Inflammatory macrophage treated with lipopolysaccharide for 1 hour (primary cell): ENCODE measurements around the gene CELF4.
A peak's percentile ranks its signal among the peaks of the same experiment; 100 is the strongest.

Experiments used
- DNase-seq, 2 donors: peaks; one replicate each; pipeline ENCODE4 v3.0.0-alpha.2; 2020 to 2022

The CELF4 gene

GRCh38 chr18:37545461-37546271 lies 19.9 kb downstream of the CELF4 start:
- DNase-seq: no peak

GRCh38 chr18:37544713-37545112 lies 20.9 kb downstream of the CELF4 start:
- no peak for DNase-seq

- DNase-seq: no peak
Measured at GRCh38 chr18:37544217-37544616, 21.4 kb downstream of the CELF4 start.

- no peak for DNase-seq
Measured at GRCh38 chr18:37543321-37543720, 22.3 kb downstream of the CELF4 start.

DNA sequence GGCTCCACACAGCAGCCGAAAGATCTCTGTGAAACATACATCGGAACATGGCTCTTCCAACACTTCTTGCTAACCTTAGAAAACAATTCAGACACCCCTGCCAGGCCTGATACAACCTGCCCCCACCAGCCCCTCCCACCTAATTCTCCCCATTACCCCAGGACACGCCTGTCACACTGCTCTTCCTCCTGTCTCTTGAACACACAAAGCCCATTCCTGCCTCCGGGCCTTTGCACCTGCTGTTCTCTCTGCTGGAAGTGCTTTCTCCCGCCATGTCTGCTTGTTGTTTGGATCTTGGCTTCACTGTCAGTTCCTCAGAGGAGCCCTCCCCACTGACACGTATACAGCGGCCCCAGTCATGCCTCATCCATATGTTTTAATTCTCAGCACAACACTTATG lies 24.1 kb downstream of the CELF4 start:
- no peak for DNase-seq

DNA sequence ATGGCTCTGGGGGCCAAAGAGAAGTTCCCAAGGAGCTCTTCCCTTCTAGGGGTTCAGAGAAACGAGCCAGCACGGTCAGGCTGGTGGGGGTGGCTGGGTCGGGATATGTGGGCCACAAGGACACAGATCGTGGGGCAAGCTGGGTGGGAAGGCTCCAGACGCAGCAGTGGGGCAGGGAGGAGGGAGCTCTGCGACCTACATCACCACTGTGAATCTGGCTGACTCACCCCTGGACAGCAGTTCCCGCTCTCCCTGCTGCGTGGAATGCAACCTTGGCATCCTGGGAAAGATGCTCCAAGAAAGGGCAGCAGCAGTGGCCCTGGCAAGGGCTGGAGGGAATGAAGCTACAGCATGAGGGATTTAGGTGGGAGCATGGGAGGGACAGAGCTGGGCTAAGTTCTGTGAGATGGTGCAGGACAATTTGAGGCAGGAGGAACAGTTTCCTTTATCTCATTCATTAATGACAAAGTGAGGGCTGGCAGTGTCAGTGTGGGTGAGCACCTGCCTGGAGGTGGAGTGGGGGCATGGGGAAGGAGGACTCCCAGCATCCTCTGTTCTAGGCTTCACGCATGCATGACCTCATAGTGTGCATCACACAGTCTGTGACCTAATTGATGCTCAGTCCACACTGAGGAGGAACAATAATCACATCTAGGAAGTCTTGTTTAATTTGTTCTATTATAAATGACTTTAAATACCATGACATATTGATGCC lies 25.0 kb downstream of the CELF4 start:
- DNase-seq: no peak

DNA sequence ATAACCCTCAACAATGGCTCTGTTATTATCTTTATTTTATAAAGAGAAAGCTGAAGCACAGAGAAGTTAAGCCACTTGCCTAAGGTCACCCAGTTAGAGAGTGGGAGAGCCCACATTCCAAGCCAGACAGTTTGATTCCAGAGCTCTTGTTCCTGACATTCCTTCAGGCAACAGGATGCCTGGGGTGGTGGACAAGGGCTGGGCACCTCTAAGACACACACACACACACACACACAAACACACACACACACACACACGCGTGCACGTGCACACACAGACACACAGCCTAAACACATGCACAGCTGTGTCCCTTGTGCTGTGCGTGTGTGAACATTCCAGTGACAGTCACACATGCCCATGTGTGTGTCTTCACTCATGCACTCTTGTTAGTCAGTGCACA lies 26.4 kb downstream of the CELF4 start:
- DNase-seq: no peak

GRCh38 chr18:37538526-37539205 lies 26.9 kb downstream of the CELF4 start:
- no peak for DNase-seq

- peak; percentile 28 to 65 for DNase-seq
Measured at GRCh38 chr18:37537868-37538525, 27.6 kb downstream of the CELF4 start.

DNA sequence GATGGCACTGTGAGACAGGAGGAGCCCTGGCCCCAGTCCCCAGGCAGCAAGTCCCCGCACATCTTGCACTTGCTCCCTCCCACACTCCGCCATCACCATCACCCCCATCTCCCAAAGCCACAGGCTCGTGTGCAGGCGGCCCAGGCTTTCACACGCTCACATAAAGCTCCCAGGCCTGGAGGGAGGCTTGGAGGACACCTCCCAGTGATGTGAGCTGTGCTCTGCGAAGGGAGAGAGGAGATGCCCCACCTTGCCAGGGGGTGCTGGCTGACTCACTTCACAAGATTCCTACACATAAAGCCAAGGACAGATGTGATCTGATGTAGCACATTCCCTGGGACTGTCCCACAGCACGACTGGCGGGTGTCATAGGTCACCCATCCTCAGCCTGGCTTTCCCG lies 28.9 kb downstream of the CELF4 start:
- DNase-seq: no peak

- no peak for DNase-seq
Measured at GRCh38 chr18:37535968-37536367, 29.6 kb downstream of the CELF4 start.

DNA sequence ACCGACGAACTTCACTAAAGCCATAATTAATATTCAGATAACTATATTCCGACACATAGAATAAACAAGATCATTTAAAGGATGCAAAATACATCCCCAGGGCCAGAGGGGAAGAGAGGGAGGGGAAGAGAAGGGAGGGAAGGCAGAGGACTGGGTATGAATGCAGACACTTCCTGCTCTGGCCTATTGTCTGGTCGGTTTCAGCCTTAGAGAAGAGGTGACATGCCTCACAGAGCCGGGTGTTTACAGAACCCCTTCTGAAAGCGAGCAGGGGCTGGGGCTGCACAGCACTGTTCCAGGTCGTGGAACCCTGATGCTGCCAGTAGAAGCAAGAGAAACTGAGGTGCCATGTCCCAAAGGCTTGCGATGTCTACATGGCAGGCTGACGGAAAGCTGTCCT lies 31.0 kb downstream of the CELF4 start:
- no peak for DNase-seq

DNA sequence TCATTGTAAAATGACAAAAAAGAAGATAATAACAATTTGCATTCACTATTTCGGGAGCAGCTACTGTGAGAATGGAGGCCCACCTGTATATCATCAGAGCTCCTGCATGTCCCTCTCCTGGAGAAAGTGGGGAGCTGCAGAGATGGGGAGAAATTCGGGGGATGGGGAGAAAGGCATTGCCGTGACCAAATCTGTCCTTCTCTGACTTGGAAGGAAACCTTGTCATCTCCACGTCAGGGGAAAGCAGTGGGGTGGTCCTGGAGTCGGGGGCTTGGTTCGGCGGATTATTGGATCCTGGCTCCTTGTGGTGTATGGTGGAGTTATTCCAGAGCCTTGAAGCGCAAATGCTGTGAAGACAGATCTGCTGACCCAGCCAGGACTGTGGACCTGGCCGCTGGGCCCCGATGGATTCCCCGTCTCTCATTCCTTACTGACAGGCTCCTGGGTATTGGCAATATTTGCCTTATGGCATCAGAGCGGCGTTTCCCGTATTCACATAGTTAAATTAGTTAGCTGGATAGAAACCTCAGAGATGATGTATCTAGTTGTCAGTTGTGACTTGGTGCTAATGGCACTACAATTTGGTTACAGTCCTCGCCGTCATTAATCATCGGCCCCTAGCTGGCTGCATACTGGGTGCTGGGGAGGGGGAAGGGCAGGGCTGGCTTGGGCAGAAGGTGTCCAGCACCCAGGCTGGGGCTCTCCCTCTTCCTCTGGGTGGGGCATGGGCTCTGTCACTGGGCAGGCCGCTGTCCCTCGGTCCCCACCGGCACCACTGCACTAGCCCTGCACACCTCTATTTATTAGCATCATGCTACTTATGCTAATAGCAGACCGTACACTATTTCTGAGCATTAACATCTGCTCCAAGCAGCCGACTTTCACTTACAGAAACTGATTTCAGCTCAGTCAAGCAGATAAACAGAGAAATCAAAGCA lies 31.7 kb downstream of the CELF4 start:
- no peak for DNase-seq

DNA sequence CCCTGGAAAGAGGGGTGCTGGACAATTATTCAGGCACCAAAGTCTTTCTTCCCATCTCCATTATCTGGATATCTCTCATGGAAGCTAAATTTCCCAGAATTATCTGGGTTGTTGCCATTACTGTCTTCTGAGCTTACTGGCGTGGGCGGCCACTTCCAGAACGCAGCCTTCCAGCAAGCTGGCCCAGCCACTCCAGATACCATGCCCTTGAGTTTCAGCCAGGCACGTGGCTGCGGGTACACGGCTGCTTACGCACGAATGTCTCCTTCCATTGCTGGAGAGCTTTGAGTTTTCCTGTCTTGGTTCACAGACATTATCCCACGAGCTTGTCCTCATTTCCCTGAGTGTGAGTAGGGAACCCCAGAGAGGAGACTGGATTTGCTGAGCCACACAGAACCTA lies 32.7 kb downstream of the CELF4 start:
- DNase-seq: no peak

GRCh38 chr18:37529863-37530262 lies 35.7 kb downstream of the CELF4 start:
- DNase-seq: no peak

DNA sequence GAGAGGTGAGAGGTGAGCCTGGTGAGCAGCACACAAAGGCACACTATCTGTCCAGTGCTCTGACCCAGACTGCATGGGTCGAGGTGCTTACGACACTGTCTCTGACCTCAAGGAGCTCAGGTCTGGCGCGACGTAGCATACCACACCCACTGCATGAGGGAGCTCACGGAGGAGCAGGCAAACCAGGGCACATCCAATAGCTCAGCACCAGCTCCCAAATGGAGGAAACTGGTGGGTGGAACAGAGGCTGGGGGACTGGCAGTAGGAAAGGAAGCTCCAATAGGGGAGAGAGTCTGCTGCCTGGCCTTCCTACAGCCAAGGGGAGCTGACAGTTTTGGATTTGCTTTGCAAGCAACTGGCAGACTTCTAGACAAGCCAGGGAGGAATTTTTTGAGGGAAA lies 36.3 kb downstream of the CELF4 start:
- DNase-seq: no peak

DNA sequence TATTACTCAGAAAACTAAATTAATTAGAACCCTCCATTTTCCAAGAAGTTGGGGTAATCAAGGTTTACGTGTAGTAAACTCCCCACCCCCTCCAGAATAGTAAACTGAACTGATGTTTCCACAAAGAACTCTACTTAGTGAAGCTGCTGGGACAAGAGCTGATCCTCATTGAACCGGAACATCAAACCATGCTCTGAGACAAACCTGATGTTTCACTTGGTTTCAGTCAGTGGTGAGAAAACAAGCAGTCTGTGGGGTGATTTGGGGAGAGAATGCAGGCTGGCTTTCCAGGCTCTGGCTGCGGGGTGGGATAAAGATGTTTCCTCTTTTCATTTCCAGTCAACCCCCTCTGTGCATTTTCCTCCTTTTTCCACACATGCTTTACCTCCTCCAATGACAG lies 38.2 kb downstream of the CELF4 start:
- DNase-seq: no peak

DNA sequence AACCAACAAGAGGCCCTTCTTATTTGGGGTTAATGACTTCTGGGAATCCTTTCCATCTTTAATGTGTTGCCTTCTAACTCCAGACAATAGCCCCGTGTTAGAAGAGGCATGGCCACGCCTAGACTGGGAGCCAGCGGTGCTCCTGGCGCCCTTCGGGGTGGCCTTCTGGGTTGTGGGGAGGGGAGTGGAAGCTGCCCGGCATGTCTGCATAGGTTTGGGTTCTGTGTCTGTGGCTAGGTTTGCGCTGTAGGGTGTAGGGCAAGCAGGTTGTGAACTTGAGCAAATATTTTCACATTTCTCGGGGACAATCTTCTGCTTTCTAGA lies 40.4 kb downstream of the CELF4 start:
- DNase-seq: no peak

- DNase-seq: no peak
Measured at GRCh38 chr18:37524498-37525261, 40.9 kb downstream of the CELF4 start.

DNA sequence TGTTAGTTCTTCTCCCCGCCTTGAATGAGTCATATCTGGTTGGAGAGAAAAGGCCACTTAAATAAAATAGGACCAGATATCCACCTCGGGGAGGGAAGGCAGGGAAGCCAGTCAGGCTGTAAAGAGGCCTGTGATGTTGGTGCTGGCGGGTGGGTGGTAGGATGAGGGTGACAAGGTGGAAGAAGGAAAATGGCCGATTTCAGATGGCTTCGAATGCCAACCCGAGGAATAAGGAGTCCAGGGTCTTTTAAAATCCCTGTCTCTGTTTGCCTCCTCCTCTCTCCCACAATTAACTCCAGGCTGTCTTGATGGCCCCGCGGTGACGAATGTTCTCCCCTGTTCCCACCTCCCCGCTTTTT lies 41.5 kb downstream of the CELF4 start:
- no peak for DNase-seq
